HCT116 (cell line): Measurements from ENCODE around the gene PAX5. TPM values are rescaled to one million over a fixed set of nuclear protein-coding genes. Genes with fewer than 3 reads are reported as not detected.

Source experiments
- ATAC-seq: fragments of 200-7000 bp; cut with Tn5 transposase; 2 replicates; pipeline ENCODE4 v1.9.1; 2020; ENCODE audit warnings: mild to moderate bottlenecking, moderate library complexity
- BruUV-seq: library from RNA; stranded (reverse); fragments of 400-500 nt; replicated peaks from 2 replicates; lab custom pipeline; 2021; lab: Mats Ljungman, UMichigan
- CTCF ChIA-PET: fragments of 300-600 bp; sonication (Branson Sonifier 250); formaldehyde crosslinking; loops from one replicate; lab custom pipeline; 2021; ENCODE audit warnings: antibody characterized with exemption; lab: Charles Lee
- POLR2A ChIA-PET: fragments of 300-600, 350-600 bp; sonication (Branson Sonifier 250); formaldehyde crosslinking; loops from one replicate; lab custom pipeline; 2021; ENCODE audit warnings: antibody characterized with exemption; lab: Charles Lee
- RAD21 ChIA-PET, 2 experiments: fragments of 300-600 bp; sonication (Branson Sonifier 250); formaldehyde crosslinking; loops; one replicate each; lab custom pipeline; 2023; ENCODE audit warnings: low total read pairs in 2 of 2; ENCODE audit not compliant: uncharacterized antibody in 2 of 2, unreplicated experiment in 2 of 2, low non-redundant PET in 1 of 2; lab: Charles Lee
- DNase-seq: peaks from one replicate; pipeline ENCODE4 v3.0.0-alpha.2; 2010; ENCODE audit warnings: low read depth, low spot score
- H2AFZ ChIP-seq: fragments of 200-600 bp; shearing (Covaris generic), sonication (generic); 2 replicates; pipeline ENCODE4 v1.6.1; 2017; ENCODE audit warnings: low read depth, mixed run types, mixed read lengths, antibody characterized with exemption, low read length; ENCODE audit not compliant: poor library complexity, severe bottlenecking
- H3K27ac ChIP-seq: 2 replicates; pipeline ENCODE4 v1.5.1; 2012; ENCODE audit warnings: low read depth, low read length
- H3K27me3 ChIP-seq: fragments of 200-600 bp; sonication (generic); 2 replicates; pipeline ENCODE4 v1.6.1; 2016; ENCODE audit warnings: mixed run types, low read length, mixed read lengths; ENCODE audit not compliant: insufficient read depth
- H3K36me3 ChIP-seq, 2 experiments: fragments of 200-500 bp in 1 of 2; fragments of 200-600 bp in 1 of 2; sonication (Bioruptor generic) in 1 of 2; sonication (generic) in 1 of 2; 2 replicates each; pipeline versions ENCODE4 v1.5.1 to v1.6.1; 2014 to 2016; ENCODE audit warnings: low read length in 2 of 2, inconsistent platforms in 1 of 2, mixed read lengths in 1 of 2, mixed run types in 1 of 2; ENCODE audit not compliant: insufficient read depth in 2 of 2, control insufficient read depth in 1 of 2
- H3K4me1 ChIP-seq, 2 experiments: fragments of 200-600 bp in 1 of 2; sonication (generic) in 1 of 2; 2 replicates each; pipeline versions ENCODE4 v1.5.1 to v1.6.1; 2012 to 2017; ENCODE audit warnings: low read length in 2 of 2, inconsistent platforms in 1 of 2, mild to moderate bottlenecking in 1 of 2, mixed read lengths in 1 of 2, mixed run types in 1 of 2, moderate library complexity in 1 of 2; ENCODE audit not compliant: insufficient read depth in 2 of 2, control insufficient read depth in 1 of 2
- H3K4me2 ChIP-seq: fragments of 200-600 bp; sonication (generic); 2 replicates; pipeline ENCODE4 v1.6.1; 2017; ENCODE audit warnings: mixed run types, low read length, mixed read lengths
- H3K4me3 ChIP-seq, 2 experiments: fragments of 200-600 bp in 1 of 2; sonication (generic) in 1 of 2; replicated peaks in 1 of 2; 2 replicates each; pipeline ENCODE4 v1.5.1; 2011 to 2016; ENCODE audit warnings: low read length in 2 of 2, control low read depth in 1 of 2, low read depth in 1 of 2, mild to moderate bottlenecking in 1 of 2, mixed read lengths in 1 of 2, mixed run types in 1 of 2
- H3K79me2 ChIP-seq: fragments of 200-600 bp; sonication (generic); 2 replicates; pipeline ENCODE4 v1.6.1; 2017; ENCODE audit warnings: mild to moderate bottlenecking, mixed run types, low read length, moderate library complexity, mixed read lengths; ENCODE audit not compliant: insufficient read depth
- H3K9ac ChIP-seq: fragments of 200-600 bp; sonication (generic); 2 replicates; pipeline ENCODE4 v1.6.1; 2016; ENCODE audit warnings: low read length, mixed read lengths
- H3K9me2 ChIP-seq: fragments of 200-600 bp; sonication (generic), shearing (Covaris generic); 2 replicates; pipeline ENCODE4 v1.6.1; 2017; ENCODE audit warnings: mixed run types, mild to moderate bottlenecking, moderate library complexity; ENCODE audit not compliant: insufficient read depth
- H3K9me3 ChIP-seq, 2 experiments: fragments of 200-500 bp in 1 of 2; fragments of 200-600 bp in 1 of 2; sonication (Bioruptor generic) in 1 of 2; sonication (generic) in 1 of 2; 2 replicates each; pipeline ENCODE4 v1.6.1; 2014 to 2017; ENCODE audit warnings: low read length in 2 of 2, mixed read lengths in 2 of 2, inconsistent platforms in 1 of 2, low read depth in 1 of 2, mild to moderate bottlenecking in 1 of 2, mixed run types in 1 of 2, moderate library complexity in 1 of 2; ENCODE audit not compliant: control insufficient read depth in 1 of 2, insufficient read depth in 1 of 2
- H4K20me1 ChIP-seq: fragments of 200-600 bp; sonication (generic), shearing (Covaris generic); 2 replicates; pipeline ENCODE4 v1.6.1; 2017; ENCODE audit warnings: mixed run types, mild to moderate bottlenecking, moderate library complexity; ENCODE audit not compliant: insufficient read depth
- ATF3 ChIP-seq: IDR thresholded peaks from 2 replicates; pipeline ENCODE4 v1.6.1; 2012
- CBX3 ChIP-seq: IDR thresholded peaks from 2 replicates; pipeline ENCODE4 v1.6.1; 2012; ENCODE audit warnings: low read depth
- EGR1 ChIP-seq: IDR thresholded peaks from 2 replicates; pipeline ENCODE4 v1.6.1; 2012; ENCODE audit warnings: low read depth
- ELF1 ChIP-seq: IDR thresholded peaks from 2 replicates; pipeline ENCODE4 v1.6.1; 2012; ENCODE audit warnings: low read depth, borderline replicate concordance
- EZH2phosphoT487 ChIP-seq: fragments of 200-600 bp; IDR thresholded peaks from 2 replicates; pipeline ENCODE4 v1.6.1; 2018; ENCODE audit warnings: antibody characterized with exemption, borderline replicate concordance
- FOSL1 ChIP-seq: IDR thresholded peaks from 2 replicates; pipeline ENCODE4 v1.6.1; 2012; ENCODE audit warnings: low read depth
- JUND ChIP-seq: IDR thresholded peaks from 2 replicates; pipeline ENCODE4 v1.6.1; 2012
- POLR2A ChIP-seq: IDR thresholded peaks from 2 replicates; pipeline ENCODE4 v1.7.0; 2011; ENCODE audit warnings: borderline replicate concordance; ENCODE audit not compliant: insufficient read depth, insufficient read length; ENCODE audit errors: extremely low read depth
- POLR2AphosphoS5 ChIP-seq: IDR thresholded peaks from 2 replicates; pipeline ENCODE4 v1.6.1; 2011; ENCODE audit warnings: mild to moderate bottlenecking, low read depth, low read length, moderate library complexity
- RAD21 ChIP-seq: IDR thresholded peaks from 2 replicates; pipeline ENCODE4 v1.6.1; 2012; ENCODE audit warnings: low read depth, mild to moderate bottlenecking
- SRF ChIP-seq: IDR thresholded peaks from 2 replicates; pipeline ENCODE4 v1.6.1; 2012; ENCODE audit warnings: low read depth
- ZFX ChIP-seq: fragments of 450-650 bp; IDR thresholded peaks from 2 replicates; pipeline ENCODE4 v1.6.1; 2017
- ZNF274 ChIP-seq: fragments of 200-500 bp; sonication (Bioruptor generic); IDR thresholded peaks from 2 replicates; pipeline ENCODE4 v1.6.1; 2014; ENCODE audit warnings: mild to moderate bottlenecking, low read depth, low read length, inconsistent platforms
- intact Hi-C: fragments of 100-400 bp; cut with micrococcal nuclease; formaldehyde crosslinking; loops from 2 replicates; pipeline ENCODE4 v1.10.0; 2022
- total RNA-seq: library from RNA; stranded (reverse); gene quantifications from one replicate; pipeline ENCODE4 v1.2.1, GENCODE V29; 2021; ENCODE audit not compliant: unreplicated experiment
- TF ChIP-seq, protein P1 (sequence below): IDR thresholded peaks from 2 replicates; pipeline ENCODE4 v1.6.1; 2011; ENCODE audit warnings: mild to moderate bottlenecking, low read length, moderate library complexity; ENCODE audit not compliant: insufficient replicate concordance; ENCODE audit errors: extremely low read depth
- TF ChIP-seq, protein P2 (sequence below): IDR thresholded peaks from 2 replicates; pipeline ENCODE4 v1.6.1; 2012
- TF ChIP-seq, protein P3 (sequence below), 3 experiments: fragments of 200-600 bp in 1 of 3; sonication (generic) in 1 of 3; IDR thresholded peaks in 2 of 3; conservative IDR thresholded peaks in 1 of 3; 2 replicates each; pipeline ENCODE4 v1.5.1; 2012 to 2017; ENCODE audit warnings: low read depth in 2 of 3, low read length in 2 of 3, antibody characterized with exemption in 1 of 3, borderline replicate concordance in 1 of 3, control low read depth in 1 of 3, mild to moderate bottlenecking in 1 of 3, mixed read lengths in 1 of 3, mixed run types in 1 of 3, moderate library complexity in 1 of 3; ENCODE audit not compliant: insufficient read depth in 1 of 3
- TF ChIP-seq, protein P4 (sequence below): IDR thresholded peaks from 2 replicates; pipeline ENCODE4 v1.6.1; 2012; ENCODE audit warnings: low read depth

The PAX5 gene
- total RNA-seq, 1 experiment from 2014 or later = 0.17 TPM

- Histone ChIP-seq H3K9me3 (peaks cover 9 to 15% of the 10 kb centered on the region in 2 experiments; a peak in 2 of 4 replicates), H3K27ac (no peak overlapping the region), H3K4me3 (no peak overlapping the region), H3K36me3 (no peaks in the 10 kb centered on the region), H4K20me1 (no peaks in the 10 kb centered on the region), H3K4me1 (no peaks in the 10 kb centered on the region), H3K9me2 (no peaks in the 10 kb centered on the region), H3K27me3 (peaks cover 5% of the 10 kb centered on the region; the same call in 1 of the 2 replicates)
- DNase-seq (no peak), ATAC-seq (no peak)
- ChIA-PET CTCF (no interaction called here), POLR2A (no interaction called here)
- no peak for TF ChIP-seq JUND
- TF ChIP-seq ZFX = no peak
- no peak for TF ChIP-seq EZH2phosphoT487
- TF ChIP-seq, protein P1, sequence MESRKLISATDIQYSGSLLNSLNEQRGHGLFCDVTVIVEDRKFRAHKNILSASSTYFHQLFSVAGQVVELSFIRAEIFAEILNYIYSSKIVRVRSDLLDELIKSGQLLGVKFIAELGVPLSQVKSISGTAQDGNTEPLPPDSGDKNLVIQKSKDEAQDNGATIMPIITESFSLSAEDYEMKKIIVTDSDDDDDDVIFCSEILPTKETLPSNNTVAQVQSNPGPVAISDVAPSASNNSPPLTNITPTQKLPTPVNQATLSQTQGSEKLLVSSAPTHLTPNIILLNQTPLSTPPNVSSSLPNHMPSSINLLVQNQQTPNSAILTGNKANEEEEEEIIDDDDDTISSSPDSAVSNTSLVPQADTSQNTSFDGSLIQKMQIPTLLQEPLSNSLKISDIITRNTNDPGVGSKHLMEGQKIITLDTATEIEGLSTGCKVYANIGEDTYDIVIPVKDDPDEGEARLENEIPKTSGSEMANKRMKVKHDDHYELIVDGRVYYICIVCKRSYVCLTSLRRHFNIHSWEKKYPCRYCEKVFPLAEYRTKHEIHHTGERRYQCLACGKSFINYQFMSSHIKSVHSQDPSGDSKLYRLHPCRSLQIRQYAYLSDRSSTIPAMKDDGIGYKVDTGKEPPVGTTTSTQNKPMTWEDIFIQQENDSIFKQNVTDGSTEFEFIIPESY = no peak
- no peak for TF ChIP-seq ELF1
- no peak for TF ChIP-seq POLR2AphosphoS5
- TF ChIP-seq ATF3 = no peak
- no peak for TF ChIP-seq CBX3
- no peak for TF ChIP-seq FOSL1
- no peak for TF ChIP-seq EGR1
- TF ChIP-seq RAD21 = no peak
- TF ChIP-seq ZNF274 = no peak
- TF ChIP-seq SRF = no peak
- TF ChIP-seq POLR2A = no peak
- TF ChIP-seq, protein P2, sequence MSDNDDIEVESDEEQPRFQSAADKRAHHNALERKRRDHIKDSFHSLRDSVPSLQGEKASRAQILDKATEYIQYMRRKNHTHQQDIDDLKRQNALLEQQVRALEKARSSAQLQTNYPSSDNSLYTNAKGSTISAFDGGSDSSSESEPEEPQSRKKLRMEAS = no peak
- TF ChIP-seq, protein P3, sequence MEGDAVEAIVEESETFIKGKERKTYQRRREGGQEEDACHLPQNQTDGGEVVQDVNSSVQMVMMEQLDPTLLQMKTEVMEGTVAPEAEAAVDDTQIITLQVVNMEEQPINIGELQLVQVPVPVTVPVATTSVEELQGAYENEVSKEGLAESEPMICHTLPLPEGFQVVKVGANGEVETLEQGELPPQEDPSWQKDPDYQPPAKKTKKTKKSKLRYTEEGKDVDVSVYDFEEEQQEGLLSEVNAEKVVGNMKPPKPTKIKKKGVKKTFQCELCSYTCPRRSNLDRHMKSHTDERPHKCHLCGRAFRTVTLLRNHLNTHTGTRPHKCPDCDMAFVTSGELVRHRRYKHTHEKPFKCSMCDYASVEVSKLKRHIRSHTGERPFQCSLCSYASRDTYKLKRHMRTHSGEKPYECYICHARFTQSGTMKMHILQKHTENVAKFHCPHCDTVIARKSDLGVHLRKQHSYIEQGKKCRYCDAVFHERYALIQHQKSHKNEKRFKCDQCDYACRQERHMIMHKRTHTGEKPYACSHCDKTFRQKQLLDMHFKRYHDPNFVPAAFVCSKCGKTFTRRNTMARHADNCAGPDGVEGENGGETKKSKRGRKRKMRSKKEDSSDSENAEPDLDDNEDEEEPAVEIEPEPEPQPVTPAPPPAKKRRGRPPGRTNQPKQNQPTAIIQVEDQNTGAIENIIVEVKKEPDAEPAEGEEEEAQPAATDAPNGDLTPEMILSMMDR (IDR thresholded peaks at IDR 0.05 in 2 of 3, conservative IDR thresholded peaks at IDR 0.05 in 1 of 3; ENCODE audit: borderline replicate concordance in 1 of 3, insufficient read depth in 1 of 3, low read depth in 2 of 3, low read length in 2 of 3) = no peak
- TF ChIP-seq, protein P4, sequence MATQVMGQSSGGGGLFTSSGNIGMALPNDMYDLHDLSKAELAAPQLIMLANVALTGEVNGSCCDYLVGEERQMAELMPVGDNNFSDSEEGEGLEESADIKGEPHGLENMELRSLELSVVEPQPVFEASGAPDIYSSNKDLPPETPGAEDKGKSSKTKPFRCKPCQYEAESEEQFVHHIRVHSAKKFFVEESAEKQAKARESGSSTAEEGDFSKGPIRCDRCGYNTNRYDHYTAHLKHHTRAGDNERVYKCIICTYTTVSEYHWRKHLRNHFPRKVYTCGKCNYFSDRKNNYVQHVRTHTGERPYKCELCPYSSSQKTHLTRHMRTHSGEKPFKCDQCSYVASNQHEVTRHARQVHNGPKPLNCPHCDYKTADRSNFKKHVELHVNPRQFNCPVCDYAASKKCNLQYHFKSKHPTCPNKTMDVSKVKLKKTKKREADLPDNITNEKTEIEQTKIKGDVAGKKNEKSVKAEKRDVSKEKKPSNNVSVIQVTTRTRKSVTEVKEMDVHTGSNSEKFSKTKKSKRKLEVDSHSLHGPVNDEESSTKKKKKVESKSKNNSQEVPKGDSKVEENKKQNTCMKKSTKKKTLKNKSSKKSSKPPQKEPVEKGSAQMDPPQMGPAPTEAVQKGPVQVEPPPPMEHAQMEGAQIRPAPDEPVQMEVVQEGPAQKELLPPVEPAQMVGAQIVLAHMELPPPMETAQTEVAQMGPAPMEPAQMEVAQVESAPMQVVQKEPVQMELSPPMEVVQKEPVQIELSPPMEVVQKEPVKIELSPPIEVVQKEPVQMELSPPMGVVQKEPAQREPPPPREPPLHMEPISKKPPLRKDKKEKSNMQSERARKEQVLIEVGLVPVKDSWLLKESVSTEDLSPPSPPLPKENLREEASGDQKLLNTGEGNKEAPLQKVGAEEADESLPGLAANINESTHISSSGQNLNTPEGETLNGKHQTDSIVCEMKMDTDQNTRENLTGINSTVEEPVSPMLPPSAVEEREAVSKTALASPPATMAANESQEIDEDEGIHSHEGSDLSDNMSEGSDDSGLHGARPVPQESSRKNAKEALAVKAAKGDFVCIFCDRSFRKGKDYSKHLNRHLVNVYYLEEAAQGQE = no peak
- TF ChIP-seq, all 23 proteins: peak for 0
- RAD21 ChIA-PET = no interaction called here
- intact Hi-C loops = no loop called here
- Histone ChIP-seq H3K9ac (no peak overlapping the region), H3K79me2 (no peaks in the 10 kb centered on the region), H2AFZ (no peak overlapping the region), H3K4me2 (no peak overlapping the region)
- no TSS peak for BruUV-seq
Measured at GRCh38 chr9:36797471-36798220, 236.4 kb downstream of the PAX5 start.
